GM18511 (cell line): ENCODE data around the gene TENT5C.

Source experiments
- ATAC-seq: cut with Tn5 transposase; IDR thresholded peaks from one replicate; pipeline ENCODE4 v1.9.1; 2021; ENCODE audit warnings: mild to moderate bottlenecking, moderate library complexity; ENCODE audit not compliant: unreplicated experiment

Gene TENT5C

DNA sequence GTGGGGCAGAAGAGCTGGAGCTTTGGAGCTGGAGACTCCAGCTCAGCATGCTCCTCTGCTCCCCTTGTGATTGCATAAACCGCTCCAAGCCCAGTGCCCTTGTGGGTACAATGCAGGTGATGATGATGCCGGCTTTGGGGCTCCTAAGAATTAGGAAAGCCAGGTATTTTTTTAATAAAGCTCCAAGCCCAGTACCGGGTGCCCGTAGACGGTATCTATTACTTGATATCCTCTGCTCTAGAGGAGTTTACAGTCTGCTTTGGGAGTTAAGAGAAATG lies 27.2 kb downstream of the TENT5C start:
- no peak for ATAC-seq

DNA sequence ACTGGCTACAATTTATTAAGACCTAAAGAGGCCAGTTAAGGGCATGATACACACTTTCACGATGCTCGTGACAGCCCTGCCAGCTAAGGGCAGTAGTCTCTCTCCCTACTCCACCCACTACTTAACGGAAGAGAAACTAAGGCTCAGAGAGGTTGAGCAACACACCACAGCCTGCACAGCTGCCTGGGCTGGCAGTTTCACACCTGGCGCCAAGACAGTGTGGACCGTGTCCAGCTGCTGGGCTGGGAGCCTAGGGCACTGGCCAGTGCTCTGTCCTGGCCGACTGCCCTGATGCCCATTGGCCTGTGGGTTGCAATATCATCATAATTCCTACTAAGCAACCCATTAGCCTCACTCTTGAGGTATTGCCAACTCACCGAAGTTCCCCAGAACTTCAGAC lies 27.6 kb downstream of the TENT5C start:
- ATAC-seq = no peak

DNA sequence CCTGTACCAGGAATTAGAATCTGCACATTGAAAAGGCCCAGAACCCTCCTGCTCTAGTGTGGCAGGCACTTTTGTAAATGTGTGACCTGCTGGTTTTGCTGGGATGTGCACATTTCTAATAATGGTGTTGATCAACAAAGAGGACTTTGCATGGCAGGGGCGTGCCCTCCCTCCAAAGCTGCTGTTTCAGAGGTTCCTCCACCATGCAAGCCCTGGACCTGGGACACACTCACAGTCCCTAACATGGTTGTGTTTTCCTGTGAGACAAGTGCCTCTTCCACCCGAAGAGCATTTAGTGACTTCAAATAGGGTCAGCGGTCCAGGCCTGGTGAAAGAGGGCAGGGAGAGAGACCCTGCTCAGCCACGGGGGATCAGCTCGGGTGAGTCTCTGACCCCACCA lies 28.1 kb downstream of the TENT5C start:
- no peak for ATAC-seq

DNA sequence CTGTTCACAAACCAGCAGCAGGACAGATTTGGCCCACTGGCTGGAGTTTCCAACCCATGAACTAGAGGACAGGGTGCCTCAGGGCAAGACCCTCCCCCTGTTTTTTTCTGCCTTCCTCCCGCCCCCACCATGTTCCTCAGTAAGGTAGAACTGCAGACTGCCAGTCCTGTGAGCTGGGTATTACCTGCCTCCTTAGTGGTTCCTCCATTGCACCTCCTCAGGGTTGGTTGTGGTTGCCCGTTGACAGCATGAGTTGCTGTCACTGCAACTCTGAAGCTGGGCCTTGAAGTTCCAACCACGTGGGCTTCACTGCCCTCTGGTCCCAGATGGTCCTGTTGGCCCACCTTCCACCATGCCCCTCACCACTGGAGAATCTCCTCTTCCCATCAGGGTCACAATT lies 28.8 kb downstream of the TENT5C start:
- ATAC-seq = no peak

DNA sequence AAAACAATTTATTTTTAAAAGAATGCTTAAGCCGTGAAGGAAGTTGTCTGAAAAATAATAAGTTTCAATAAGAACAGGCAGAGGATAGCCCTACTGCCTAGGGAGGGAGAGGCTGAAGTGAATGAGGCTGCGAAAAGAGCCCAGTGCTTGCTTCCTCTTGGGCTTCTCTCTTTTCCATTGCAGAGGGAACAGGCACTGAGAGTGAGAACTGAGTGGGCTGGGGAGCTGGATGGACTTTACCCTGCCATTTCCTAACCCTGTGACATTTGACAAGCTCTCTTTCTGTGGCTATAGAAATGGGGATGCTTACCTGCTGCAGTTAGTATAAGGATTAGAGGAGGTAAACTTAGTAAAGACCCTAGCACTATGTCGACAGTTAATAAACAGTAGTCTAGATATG lies 30.0 kb downstream of the TENT5C start:
- no peak for ATAC-seq

DNA sequence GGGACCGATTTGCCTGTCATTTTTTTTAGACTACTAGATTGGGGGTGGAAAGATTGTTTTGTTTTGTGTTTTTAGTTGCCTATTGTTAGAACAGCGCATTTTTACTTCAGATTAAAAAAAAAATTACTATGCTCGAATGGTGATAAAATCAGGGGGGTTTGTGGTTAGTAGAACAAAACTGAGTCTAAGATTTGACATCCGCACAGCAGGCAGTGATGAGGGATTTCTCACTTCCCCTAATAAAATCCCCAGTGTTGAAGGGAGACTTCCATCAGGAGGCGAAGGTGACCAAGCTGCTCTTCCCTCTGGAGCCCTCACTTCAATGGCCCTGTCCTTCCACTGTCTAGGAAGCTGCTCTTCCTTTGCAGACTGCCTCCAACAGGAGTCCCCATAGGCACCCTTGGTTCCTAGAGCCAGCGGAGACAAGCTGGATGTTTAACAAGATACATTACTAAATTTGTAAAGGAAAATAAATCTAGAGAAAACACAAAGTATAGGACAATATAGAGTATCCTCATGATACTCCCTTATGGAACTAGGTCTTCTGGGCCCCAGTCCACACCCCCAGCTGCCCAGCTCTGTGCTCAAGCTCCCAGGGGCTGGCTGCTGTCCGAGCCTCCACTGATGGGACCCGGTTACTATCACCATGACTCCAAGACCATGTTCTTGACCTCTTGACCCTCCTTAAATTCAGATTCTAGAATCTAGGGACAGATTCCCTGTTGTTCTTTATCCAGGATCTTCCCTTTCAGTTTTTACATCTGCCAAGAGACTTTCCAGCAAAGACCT lies 31.0 kb downstream of the TENT5C start:
- ATAC-seq = no peak

DNA sequence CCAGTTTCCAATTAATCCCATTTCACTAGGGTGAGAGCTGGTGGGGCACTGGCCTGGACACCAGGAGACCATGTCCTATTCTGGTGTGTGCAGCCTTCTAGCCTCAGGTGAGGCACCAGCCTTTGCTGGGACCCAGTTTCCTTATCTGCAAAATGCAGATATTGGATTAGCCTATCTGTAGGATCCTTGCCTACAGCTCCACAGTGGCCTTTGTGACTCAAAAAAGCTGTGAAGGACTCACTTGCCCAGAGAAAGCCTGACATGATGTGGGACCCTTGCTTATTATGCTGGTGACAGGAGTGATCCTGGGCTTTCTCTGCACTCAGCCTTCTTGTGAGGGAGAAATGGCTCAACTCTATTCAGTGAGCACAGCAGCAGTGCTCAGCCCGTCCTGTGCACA lies 32.3 kb downstream of the TENT5C start:
- ATAC-seq = no peak

DNA sequence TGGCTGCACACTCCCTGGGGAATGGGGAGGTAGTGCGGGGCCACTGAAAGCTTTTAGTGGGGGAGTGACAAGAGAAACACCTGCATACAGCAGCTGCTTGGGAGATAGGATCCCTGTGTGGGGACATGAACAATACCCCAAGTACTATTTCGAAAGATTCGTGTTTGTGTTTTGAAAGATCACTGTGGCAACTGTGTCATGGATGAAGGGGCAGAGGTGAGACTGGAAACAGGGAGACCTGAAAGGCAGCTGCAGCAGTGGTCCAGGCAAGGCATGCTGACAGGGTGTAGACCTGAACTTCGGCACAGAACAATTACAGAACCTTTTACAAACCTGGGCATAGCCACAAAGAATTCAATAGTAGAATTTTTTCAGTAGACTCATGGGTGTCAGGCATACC lies 32.9 kb downstream of the TENT5C start:
- no peak for ATAC-seq

DNA sequence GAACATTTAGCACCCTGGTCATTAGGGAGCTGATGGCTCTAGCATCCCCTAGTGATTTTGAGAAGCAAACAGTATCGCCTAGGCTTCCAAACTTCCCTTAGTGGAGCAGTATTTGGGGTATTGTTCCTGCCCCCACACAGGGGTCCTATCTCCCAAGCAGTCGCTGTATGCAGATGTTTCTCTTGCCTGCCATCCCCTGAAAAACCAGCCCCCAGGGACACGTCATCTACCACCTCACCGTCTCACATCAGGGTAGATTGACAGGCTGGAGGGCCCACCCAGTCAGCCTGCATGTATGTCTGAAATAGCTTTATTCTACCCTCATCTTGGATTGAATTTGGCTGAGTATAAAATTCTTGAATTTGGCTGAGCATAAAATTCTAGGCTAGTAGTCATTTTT lies 33.9 kb downstream of the TENT5C start:
- ATAC-seq = no peak

DNA sequence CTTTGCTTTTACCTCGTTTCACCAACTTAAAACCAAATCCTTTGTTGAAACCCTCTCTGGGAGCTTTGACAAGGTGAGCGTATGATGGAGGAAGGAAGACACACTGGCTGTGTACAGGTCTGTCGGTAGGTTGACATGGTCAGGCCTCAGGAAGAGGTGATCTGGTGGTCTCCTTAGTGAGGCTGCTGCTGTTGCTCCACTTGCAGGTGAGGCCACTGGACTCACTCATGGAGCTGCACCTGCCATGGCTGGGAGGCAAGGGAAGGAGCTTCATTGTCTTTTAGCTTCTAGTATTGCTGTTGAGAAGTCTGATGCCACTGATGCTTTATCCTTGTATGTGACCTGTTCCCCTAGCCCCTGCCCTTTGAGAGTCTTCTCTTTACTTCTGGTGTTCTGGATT lies 35.7 kb downstream of the TENT5C start:
- ATAC-seq = no peak

DNA sequence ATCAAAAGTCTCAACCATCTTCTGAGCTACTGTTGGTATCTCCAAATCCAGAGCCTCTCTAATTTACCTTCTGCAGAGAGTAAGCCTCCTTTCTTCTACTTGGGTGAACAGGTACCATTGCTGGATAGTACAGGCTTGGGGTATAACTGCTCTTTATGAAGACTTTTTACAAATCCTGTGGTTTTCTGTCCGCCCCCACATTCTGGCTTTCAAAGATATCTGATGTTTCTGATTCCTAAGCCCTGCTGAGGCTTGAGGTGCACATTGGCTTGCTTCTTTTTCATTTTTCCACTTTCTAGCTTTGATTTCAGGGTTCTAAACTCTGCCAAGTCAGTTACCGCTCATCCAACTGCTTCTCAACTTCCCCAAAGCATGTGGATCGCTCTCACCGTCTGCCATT lies 37.1 kb downstream of the TENT5C start:
- peak; percentile 59 for ATAC-seq

DNA sequence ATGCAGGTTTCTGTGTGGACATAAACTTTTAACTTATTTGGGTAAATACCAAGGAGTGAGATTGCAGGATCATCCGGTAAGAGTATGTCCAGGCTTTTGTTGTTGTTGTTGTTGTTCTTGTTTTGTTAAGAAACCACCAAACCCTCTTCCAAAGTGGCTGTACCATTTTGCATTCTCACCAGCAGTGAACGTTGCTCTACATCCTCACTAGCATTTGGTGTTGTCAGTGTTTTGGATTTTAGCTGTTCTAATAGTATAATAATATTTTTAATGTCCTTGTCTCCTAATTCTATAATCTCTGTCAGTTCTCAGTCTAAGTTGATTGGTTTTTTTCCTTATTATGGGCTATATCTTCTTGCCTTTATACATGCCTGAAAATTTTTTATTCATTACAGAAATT lies 37.8 kb downstream of the TENT5C start:
- ATAC-seq = no peak

DNA sequence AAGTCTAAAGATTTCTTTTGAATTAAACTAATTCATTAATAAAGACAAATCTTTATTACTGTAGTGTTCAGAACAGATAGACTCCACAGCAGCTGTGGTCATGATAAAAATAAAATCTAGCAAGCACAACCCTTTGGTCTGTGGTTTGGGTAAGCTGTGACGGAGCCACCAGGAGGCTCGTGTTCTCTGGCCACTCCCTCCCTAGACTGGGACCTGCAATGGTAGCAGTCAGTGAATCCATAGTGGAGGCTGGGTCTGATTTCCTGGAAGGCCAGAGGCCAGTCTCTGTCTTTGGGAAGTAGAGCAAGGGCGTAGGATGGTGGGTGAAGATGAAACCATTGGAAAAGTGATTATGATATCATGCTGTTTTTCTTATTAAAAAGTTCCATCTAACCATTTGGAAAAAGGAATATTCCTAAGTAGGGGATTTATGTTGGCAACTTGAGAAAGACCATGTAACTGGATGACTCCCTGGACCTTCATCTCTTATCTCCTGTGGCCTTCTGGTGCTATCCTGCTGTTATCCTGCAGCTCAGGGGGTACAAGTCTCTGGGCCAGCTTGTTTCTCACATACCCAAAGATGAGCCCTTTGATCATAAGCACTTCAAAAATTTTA lies 39.0 kb downstream of the TENT5C start:
- ATAC-seq = no peak

DNA sequence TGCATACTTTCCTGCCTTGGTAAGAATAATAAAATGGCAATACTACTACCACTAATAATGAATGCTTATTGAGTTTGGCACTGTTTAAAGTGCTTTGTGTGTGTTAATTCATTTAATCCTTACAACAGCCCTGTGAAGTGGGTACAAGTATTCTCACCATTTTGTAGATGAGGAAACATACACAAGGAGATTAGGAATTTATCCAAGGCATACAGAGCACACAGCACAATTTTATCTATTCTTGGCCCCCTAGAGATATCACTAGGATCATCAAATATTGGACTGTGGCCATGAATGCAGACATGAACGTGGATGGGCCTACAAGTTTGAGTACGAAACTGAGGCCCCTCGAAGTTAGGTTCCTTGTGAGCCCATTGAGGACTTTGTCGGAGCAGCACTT lies 39.5 kb downstream of the TENT5C start:
- ATAC-seq = no peak

DNA sequence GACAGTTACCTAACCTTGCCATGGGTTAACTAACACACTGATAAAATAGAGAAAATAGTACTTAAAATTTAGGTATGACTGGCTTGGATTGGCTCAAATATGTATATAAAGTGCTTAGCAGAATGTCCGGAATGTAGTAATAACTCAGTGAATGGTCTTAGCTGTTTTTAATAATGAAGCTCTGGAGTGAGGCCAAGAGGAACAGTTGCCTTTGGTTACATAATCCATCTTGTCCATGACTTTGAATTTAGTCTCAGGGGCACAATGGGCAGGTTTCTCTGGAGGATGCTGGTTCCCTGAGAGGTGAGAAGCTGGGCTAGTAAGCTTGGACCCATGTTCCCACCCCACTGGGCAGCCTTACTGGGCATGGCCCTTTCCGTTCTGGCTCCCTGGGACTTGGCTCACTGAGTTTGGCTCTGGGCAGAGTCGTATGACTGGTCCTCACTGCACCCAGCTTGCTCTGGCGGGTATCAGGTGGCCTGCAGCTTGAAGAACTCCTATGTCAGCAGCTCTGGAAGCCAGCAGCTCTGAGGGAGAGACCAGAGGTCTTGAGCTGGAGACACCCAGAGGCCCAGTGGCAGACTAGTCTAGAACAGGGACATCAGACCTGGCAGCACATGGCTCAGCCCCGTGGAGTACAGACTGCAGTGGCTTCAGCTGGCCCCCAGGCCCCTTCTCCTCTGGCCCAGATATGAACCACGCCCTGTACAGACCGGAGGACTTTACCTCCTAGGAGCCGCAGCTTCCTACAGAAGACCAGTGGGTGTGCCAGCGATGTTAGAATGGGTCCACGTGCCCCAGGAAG lies 40.4 kb downstream of the TENT5C start:
- no peak for ATAC-seq

DNA sequence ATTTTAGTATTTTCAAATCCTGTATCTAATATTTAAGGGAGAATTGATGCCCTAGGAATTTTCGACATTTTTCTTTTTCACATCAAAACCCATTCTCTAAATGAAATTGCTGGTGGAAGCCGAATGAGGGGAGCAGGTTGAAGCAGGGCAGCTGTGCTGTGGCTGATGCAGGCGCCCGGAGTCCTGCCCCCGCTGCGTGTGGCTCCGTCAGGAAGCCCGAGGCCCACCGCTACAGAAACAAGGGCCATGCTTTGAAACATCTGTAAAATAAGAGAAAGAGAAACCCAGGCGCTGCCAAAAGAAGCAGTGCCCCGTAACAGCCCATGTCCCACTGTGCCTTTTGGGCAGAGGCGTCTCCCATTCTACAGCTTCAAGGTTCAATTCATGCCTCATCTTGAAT lies 41.1 kb downstream of the TENT5C start:
- ATAC-seq = no peak

DNA sequence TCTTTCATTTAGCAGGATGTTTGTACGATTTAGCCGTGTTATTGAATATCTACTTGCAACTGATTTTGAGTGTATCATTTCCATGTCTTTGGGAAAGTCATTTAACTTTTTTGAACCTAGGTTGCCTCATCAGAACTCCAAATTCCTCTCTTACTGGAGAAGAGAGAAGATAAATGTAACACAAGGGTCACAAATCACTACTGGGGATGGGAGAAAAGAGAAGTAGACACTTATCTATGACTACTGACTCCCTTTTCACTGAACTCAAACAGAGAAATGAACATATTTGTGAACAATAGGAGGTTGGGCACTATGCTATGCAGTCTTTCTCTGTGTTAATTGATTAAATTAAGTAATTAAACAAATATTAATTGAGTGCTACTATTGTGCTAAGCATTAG lies 42.2 kb downstream of the TENT5C start:
- ATAC-seq = no peak

DNA sequence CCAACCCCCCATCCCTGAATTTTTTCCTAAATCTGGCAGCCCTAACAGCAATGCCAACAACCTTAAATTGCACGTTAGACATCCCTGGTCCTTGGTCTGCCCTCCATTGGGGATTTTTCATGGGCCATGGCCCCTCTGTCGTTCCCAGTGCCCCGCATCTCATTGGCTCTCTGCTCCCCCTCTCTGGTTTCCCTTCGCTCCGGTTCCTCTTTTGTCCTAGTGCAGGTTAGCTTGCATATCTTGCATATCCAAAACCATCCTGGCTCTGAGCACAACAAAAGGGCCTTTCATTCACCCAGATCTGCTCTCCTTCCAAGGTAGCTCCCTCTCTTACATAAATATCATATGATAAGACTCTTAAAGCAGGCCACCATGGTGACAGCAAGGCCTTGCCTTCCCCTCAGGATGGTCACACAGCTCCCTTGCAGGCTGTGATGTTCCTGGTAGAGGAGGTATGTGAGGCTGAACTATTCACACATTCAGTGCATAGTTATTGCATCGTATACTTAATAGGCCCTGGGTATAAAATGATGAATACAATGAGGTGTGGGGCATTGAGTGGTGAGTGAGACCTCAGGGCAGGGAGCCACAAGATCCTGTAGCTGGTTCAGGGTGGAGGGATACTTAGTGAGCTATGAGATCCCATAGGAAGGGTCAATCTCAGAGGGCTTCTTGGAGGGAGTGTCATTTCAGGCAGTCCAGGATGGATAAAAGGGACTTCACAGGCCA lies 45.2 kb downstream of the TENT5C start:
- ATAC-seq = no peak

DNA sequence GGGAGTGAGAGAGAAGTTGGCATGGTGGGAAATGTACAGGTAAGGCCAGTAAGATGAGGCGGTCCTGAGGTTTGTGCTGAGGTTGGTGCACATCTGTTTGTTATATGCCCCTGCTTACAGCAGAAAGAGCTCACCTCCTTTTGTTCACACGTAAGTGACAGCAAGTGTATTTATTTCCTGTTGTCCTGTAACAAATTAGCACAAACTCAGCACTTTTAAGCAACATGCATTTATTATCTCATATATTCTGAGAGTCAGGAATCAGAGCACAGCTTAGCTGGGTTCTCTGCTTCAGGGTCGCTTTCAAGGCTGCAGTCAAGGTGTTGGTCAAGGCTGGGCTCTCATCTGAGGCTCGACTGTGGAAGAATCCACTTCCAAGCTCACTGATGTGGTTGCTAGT lies 45.8 kb downstream of the TENT5C start:
- ATAC-seq = no peak

DNA sequence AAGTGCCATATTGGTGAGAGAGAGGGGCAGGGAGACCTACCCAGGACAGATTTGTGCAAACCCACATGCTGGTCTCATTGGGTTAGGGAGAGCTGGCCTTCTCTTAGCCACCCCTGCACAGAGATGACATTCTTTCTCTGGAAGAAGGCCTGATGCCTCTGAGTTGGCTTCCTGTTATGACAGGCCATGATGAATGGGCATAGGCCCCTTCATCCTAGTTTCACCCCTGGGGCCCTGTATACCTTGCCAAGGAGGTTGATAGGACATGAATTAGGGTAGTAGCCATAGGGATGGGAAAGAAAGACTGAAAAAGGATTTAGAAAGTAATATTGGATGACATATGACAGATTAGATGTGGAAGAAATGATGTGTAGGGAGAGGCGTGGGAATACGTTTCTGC lies 46.6 kb downstream of the TENT5C start:
- ATAC-seq = no peak

DNA sequence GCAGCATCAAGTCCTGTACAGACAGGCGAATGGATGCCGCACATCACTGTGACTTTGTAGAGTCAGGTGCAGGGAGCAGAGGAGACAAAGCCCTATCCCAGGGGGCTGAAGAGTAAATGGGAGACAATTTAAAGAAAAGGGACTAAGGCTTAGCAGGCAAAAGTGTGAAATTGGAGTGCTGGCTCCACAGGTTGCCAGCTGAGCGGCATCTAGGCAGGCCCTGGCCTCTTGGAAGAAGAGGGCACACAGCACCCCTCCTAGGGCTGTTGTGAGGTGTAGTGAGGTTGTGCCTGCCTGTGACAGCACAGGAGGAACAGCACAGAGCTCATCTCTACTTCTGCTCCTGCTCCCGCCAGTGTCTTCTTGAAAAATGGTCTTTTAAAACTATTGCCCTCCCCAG lies 47.3 kb downstream of the TENT5C start:
- ATAC-seq = no peak
